Right kidney (tissue), 1 donor: ENCODE results near the gene DROSHA.
"Not testable (repeated sequence)": the region's sequence is repeated elsewhere in the genome, so short reads cannot be mapped to it uniquely, and the experiment has no call there.

Experiments
- DNase-seq: peaks from one replicate; pipeline ENCODE4 v3.0.0-alpha.2; 2016

Gene DROSHA

DNA sequence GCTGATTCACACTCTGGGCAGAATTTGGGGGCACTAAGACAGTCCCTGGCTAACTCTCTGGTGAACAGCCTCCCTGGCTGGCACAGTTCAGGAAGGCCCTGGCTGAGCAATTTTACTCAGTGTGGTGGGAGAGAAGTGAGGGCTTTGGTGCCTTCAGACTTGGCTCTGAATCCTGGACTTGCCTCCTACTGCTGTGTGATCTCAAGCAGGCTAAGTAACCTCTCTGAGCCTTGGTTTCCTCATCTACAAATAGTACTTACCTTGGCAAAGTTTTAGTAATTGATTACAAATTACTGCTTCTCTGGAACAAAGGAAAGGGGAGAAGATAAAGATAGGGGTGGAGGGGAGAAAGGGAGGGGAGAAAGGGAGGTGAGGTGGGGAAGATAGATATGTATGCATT is 153.8 kb downstream of the DROSHA start:
- no peak for DNase-seq

DNA sequence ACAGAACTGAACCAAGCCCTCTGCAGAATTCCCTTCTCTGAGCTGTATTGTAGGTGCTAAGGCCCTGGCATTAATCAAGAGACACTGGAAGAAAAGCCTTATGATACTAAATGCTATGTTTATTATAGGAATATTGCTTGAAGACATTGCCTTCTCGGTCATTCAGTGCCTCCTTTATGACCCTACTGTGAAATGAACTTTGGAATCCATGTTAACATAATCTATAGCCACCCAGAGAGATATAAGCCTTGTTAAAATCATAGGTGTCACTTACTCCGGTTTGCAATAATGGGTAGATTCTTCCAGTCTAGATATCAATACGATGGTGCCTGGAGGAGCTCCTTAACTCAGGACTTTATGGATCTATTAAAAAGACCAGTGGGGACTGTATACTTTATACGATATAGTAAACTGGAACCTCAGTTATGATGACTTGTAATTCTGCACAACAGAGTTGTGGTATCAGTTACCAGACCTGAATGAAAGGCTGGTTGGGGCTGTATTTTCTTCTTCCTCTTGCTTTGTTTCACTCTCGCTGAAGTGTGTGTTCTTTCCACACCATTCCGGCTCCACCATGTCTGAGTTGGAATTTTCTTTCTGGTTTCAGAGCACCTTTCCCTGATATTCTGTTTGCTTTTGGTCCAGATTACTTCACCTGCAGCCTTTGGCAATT is 154.5 kb downstream of the DROSHA start:
- DNase-seq, result no peak

DNA sequence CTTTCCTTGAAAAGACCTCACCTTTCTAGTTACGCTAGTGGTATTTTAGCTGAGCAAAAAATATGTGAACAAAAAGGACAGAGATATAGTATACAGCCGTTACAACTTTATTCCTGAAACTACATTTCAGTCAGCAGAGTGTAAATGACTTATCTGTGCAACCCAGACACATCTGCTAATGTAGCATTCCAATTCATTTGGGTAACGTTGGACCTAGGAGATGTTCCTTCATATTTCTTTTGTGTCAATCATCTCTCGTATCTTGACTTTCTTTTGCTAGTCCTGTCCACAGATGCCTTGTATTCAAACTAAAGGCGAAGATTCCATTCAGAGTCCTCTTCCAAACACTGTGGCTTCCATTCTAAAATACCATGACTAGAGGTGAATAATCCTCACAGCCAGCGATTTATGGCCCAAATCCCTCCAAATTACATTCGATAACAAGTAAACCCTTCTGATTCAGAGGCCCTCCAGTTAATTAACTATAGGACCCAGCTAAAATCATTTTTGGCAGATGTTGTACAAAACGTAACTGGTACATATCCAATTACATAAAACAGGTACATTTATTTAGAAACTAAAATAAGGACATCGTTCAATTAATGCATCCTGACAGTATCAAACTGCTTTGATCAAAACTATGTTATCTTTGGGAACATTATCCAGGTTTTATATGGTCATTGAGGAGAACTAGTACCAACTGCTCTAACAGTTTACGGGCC is 155.7 kb downstream of the DROSHA start:
- DNase-seq, result no peak

DNA sequence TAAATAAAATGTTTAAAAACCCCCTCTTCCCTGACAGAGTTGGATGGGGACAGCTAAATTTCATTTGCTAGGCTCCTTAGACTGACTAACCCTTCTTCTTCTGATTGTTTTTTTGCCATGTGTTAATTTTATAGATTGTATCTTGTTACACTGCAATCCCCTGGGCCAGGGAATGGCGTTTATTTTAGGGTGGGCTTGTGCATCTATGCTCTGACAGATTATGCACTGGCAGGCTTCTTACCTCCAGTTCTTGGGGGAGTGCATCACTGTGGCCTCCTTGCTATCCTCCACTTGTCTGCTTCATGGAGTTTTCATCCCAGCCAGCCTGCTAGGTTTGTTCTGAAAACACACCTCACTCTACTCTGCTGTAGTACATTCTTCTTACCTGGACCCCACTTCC is 159.8 kb downstream of the DROSHA start:
- no peak for DNase-seq

DNA sequence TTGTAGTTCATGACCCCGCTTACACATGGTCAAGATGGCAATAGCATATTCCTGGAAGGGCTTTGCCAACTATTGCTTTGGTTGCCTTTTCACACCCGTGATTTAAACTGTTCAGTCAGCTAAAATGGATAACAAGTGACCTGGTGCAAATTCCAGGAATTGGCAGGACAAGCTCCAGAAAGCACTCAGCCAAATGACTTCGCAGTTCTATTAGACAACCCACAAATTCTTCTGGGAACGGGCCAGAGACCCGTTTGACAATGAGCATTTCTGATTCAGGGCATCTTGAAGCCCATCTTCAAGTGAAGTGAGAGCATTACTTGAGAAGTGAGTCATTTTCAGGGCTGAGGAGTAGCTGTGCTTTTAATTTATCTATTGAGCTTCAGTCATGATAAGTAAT is 165.0 kb downstream of the DROSHA start:
- no peak for DNase-seq

DNA sequence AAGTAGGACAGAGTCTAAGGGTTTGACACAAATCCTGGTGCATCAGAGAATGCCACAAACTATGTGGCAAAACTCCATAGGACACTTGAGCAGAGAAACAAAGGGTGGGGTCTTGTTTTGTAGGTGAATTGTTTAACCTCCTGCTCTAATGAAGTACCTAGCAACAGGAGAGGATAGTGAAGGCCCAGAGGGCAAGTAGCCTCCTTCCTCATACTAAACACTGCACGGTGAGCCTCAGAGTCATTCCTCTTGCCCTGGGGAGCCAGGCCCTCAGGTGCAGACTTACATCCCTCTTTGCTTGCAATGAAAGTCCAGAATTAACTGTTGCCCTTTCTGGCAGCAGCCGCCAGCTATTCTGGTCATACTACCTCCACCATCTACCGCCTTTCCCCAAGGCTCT is 166.1 kb downstream of the DROSHA start:
- no peak for DNase-seq

DNA sequence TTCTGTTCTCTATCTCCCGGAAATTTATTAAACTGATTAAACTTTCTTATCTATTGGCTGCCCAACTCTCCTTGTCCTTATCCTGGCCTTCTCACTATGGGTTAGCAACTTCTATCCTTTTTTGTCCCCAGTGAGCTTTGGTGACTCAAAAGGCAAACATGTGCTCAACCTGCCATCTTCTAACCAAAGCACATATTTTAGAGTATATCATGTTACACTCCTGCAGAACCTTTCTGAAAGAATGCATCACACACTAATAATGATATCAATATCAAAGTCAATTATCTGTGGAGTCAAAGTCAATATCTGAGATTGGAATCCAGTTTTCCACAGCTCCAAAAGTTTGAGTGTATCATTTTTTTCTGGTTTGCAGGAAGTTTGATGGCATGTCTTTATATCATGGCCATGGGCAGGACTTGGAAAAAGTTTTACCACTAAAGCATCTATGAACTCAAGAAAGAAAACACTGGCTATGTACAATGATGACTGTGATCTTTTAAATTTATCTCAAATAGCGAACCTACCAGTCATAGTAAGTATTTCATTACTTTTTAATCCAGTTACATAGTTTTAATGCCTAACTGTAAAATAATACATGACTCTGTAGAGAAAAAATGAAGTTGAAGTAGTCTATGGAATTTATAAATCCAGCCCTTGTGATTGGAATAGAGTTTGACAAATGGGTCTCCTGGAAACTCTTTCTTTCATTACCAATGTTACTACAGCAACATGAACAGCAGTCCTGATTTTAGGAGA is 166.8 kb downstream of the DROSHA start:
- DNase-seq, result no peak

DNA sequence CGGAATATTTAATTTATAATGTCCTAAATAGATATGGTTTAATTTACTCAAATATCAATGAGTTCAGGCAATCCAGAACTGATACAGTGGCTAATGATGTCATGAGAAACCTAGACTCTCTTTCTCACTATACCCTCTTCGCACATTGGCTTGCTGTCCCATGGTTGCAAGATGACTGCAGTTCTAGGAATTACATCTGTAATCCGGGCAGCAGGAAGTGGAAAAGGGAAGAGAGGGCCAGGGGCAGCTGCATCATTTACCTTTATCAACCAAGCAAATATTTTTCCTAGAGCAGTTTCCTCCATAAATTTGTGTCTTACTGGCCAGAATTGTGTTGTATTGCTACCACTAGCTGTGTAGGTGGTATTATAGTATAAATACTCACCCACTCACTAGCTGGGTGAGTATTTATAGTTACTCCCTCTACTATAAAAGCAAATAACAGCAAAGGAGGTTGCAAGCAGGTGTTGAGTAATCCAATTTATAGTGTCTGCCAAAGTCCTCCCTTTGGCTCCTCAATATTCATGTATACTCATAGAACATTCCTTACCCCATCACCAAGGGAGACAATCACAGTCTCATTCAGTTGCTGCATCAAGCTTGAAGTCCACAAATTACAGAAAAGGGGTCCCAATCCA is 168.8 kb downstream of the DROSHA start:
- DNase-seq, result no peak

DNA sequence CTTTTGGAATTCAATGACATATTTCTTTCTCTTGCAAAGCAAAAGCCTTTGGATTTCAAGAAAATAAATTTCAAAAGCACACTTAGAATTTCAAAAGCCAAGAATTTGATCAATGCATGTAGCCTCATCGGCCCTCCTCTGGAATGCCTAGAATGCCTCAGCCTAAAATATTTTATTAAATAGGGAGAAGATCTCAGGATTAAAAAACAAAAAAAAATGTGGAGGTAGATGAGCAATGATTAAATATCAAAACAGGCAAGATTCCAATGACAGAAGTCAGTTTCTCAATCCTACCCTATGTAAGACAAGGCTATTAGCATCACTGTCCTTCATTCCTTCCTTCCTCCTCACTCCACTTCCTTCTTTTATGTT is 169.4 kb downstream of the DROSHA start:
- DNase-seq, result no peak

DNA sequence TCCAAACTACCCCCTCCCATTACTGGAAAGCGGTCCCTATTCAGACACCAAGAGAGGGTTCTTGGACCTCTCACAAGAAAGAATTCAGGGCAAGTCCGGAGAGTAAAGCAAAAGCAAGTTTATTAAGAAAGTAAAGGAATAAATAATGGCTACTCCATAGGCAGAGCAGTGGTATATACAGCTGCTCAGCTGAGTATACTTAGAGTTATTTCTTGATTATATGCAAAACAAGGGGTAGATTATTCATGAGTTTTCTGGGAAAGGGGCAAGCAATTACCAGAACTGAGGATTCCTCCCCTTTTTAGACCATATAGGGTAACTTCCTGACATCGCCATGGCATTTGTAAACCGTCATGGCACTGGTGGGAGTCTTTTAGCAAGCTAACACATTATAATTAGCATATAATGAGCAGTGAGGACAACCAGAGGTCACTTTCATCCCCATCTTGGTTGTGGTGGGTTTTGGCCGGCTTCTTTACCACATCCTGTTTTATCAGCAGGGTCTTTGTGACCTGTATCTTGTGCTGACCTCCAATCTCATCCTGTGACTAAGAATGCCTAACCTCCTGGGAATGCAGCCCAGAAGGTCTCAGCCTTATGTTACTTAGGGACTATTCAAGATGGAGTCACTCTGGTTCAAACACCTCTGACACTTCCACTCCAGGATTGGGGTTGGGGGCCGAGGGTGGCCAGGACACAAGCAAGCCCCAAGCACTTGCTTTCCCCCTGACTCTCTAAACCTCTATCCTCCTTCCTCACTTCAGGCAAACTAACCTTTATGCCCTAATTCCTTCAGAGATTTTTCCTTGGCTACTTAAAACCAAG is 170.0 kb downstream of the DROSHA start:
- not testable (repeated sequence) for DNase-seq

DNA sequence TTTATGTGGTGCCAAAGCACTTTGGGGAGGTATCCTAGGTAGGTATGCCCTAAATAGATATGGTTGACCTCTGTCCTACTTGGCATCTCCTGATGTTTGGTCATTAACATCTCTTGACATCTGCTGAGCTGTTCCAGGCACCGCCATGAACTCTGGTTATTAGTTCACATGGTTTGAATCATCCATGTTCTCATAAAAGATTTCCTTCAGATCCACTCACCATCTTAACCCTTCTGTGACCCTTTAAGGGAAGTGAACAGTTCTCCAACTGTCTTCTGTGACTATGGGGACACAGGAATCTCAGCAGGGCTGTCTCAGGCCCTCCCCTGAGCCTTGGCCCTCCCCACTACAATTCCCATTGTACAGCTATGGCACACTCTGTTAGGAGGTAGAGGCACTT is 170.7 kb downstream of the DROSHA start:
- DNase-seq, result no peak

DNA sequence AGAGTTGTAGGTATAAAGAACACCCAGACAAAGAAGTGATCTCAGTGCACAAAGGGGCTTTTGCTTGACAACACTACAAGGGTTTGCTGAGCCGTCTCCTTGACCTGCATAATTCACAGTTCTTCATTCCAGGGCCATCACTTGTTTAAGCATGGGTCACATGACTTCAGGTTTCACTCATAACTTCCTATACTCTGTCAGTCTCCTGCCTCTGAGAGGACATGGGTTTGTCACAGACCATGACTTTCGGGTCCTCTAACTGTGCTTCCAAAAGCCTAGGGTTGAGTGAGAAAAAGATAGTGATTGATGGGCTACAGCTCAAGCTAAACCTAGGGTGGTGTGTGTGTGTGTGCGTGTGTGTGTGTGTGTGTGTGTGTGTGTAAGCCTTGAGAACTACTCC is 172.1 kb downstream of the DROSHA start:
- DNase-seq, result no peak

DNA sequence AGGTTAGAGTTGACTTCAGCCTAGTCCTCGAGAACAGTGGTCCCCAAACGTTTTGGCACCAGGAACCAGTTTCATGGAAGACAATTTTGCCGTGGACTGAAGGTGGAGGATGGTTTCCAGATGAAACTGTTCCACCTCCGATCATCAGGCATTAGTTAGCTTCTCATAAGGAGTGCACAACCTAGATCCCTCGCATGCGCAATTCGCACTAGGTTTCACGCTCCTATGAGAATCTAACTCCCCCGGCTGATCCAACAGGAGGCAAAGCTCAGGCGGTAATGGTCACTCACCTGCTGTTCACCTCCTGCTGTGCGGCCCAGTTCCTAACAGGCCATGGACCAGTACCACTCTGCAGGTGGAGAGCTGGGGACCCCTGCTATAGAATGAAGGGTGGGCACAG is 174.9 kb downstream of the DROSHA start:
- DNase-seq, result no peak

DNA sequence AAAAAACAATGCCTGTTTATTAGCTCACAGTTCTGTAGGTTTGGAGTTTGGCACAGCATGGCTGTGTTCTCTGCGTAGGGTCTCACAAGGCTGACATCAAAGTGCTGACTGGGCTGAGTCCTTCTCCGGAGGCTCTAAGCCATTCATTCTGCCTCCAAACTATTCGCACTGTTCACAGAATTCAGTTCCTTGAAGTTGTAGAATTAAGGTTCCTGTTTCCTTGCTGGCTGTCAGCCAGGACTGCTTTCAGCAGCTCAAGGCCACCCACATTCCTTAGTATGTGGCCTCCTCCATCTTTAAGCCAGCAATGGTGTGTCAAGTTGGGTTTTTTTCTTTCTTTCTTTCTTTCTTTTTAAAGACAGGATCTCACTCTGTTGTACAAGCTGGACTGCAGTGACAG is 176.6 kb downstream of the DROSHA start:
- no peak for DNase-seq
